ENCODE data around the gene CDKAL1. TPM values are rescaled to one million over a fixed set of nuclear protein-coding genes. Genes with fewer than 3 reads are reported as not detected.
A peak's percentile ranks its signal among the peaks of the same experiment; 100 is the strongest.

CDKAL1 gene
- total RNA-seq, 1 experiment from 2014 or later: 20.6 TPM

- DNase-seq (ENCODE audit: low spot score) (no peak), ATAC-seq (no peak)
- H3K36me3 Mint-ChIP-seq: no peaks in the 10 kb centered on the region
- H3K4me3 Mint-ChIP-seq: no peak overlapping the region
- no peak overlapping the region for H3K27ac Mint-ChIP-seq
- TF ChIP-seq ATF1 (CRISPR knock-in tag; IDR thresholded peaks at IDR 0.05) (no peak), TEAD4 (CRISPR knock-in tag; IDR thresholded peaks at IDR 0.05) (no peak)
- no peaks in the 10 kb centered on the region for H3K9me3 Mint-ChIP-seq
- H3K27me3 Mint-ChIP-seq (ENCODE audit: low read depth): no peaks in the 10 kb centered on the region
- ChIA-PET POLR2A (no interaction called here), CTCF (no interaction called here)
- H3K4me1 Mint-ChIP-seq: peaks cover 46% of the 10 kb centered on the region
These were observed 131.0 kb downstream of the CDKAL1 start for GRCh38 chr6:20665290-20665689.

DNA sequence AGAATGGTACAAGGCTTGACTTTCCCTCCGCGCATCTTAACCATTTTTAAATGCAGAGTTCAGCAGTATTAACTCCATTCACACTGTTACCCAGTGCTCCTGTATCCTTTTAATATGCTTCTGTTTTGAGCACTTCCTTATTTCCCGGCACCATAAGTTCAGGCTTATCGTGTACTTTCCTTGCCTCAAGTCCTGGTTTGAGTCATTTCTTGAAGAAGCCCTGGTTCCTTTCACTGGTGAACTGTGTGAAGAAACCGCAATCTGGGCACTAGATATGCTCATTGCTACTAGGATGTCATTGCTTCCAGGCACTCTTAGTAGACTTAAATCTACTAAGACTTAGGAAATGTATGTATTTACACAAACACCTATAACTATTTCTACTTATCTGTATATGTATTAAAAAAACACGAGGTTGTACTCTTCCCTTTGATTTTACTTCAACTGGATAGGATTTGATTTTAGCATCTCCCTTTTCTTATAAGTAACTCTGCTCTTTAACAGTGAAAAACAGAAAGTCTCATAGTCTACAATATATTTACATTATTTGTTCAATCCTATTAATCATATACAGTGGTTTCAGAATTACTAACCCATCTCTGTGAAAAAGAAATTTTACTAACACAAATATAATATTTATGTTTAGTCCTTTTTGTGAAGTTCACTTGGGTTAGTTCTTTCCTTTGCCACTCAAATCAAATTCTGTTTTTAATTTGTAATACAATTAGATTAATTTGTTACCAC lies 135.5 kb downstream of the CDKAL1 start:
- TF ChIP-seq NFE2L1 (CRISPR knock-in tag; IDR thresholded peaks at IDR 0.05): no peak
- no peak for TF ChIP-seq E2F4 (CRISPR knock-in tag; IDR thresholded peaks at IDR 0.05; ENCODE audit: borderline replicate concordance, low read depth)
- TF ChIP-seq FOXJ3 (CRISPR knock-in tag; IDR thresholded peaks at IDR 0.05; ENCODE audit: borderline replicate concordance): no peak
- ChIA-PET POLR2A (interaction anchor here (0.5 kb wide), 1 partner anchor 22 kb away, joined by 6 read pairs; no protein-coding TSS in a partner anchor), CTCF (no interaction called here)
- Mint-ChIP-seq H3K27me3 (ENCODE audit: low read depth) (no peaks in the 10 kb centered on the region), H3K36me3 (no peaks in the 10 kb centered on the region), H3K27ac (0 out of 2 replicates have a peak overlapping the region, but pooled peaks have one; percentile 24), H3K9me3 (peaks cover 6% of the 10 kb centered on the region; the same call in 1 of the 2 replicates), H3K4me1 (peaks cover 22% of the 10 kb centered on the region), H3K4me3 (no peak overlapping the region)
- DNase-seq (ENCODE audit: low spot score): no peak
- ATAC-seq: no peak

DNA sequence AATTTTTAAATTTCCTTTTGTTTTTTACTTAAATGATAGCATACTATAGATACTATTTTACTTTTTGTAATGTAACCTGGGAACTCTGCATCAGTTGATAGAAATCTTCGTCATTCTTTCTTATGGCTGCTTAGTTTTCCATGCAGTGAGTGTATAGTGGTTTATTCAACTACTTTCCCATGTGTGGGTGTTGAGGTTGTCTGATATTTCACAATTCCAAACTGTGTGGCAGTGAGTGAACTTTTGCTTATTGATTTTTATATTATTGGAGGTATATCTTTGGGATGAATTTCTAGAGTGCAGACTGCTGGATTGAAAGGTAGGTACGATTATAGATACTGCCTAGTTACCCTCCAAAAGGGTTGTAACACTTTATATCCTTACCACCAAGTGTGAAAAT lies 136.5 kb downstream of the CDKAL1 start:
- Mint-ChIP-seq H3K27ac (no peak overlapping the region), H3K4me3 (no peak overlapping the region), H3K4me1 (peaks cover 22% of the 10 kb centered on the region), H3K36me3 (no peaks in the 10 kb centered on the region), H3K9me3 (peaks cover 6% of the 10 kb centered on the region; the same call in 1 of the 2 replicates), H3K27me3 (ENCODE audit: low read depth) (no peaks in the 10 kb centered on the region)
- ATAC-seq: no peak
- no peak for TF ChIP-seq CBFB (CRISPR knock-in tag; IDR thresholded peaks at IDR 0.05; ENCODE audit: low read depth)
- ChIA-PET CTCF (no interaction called here), POLR2A (no interaction called here)
- no peak for DNase-seq (ENCODE audit: low spot score)

DNA sequence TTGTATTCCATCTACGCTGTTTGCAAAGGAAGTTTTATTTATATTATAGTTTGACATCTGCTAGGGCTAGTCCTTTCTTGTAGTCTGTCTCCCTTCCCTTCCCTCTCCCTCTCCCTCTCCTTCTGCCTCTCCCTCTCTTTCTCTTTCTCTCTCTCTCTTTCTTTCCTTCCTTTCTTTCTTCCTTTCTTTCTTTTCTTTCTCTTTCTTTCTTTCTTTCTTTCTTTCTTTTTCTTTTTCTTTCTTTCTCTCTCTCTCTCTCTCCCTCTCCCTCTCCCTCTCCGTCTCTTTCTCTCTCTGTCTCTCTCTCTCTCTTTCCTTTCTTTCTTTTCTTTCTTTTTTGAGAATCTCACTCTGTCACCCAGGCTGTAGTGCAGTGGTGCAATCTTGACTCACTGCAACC lies 137.8 kb downstream of the CDKAL1 start:
- Mint-ChIP-seq H3K9me3 (peaks cover 6% of the 10 kb centered on the region; the same call in 1 of the 2 replicates), H3K27ac (no peak overlapping the region), H3K4me1 (peaks cover 20% of the 10 kb centered on the region), H3K27me3 (ENCODE audit: low read depth) (no peaks in the 10 kb centered on the region), H3K4me3 (no peak overlapping the region), H3K36me3 (no peaks in the 10 kb centered on the region)
- TF ChIP-seq E2F5 (CRISPR knock-in tag; IDR thresholded peaks at IDR 0.05) (no peak), CREB1 (CRISPR knock-in tag; IDR thresholded peaks at IDR 0.05) (no peak), JUN (CRISPR knock-in tag; IDR thresholded peaks at IDR 0.05) (no peak), USF1 (CRISPR knock-in tag; IDR thresholded peaks at IDR 0.05) (no peak), HMGA2 (CRISPR knock-in tag; IDR thresholded peaks at IDR 0.05) (no peak), NR3C1 (CRISPR knock-in tag; conservative IDR thresholded peaks at IDR 0.05; ENCODE audit: low read depth) (no peak), KAT7 (CRISPR knock-in tag; IDR thresholded peaks at IDR 0.05; ENCODE audit: borderline replicate concordance) (no peak), SOX15 (CRISPR knock-in tag; IDR thresholded peaks at IDR 0.05) (no peak), NR2C2 (CRISPR knock-in tag; IDR thresholded peaks at IDR 0.05) (no peak), EMX1 (CRISPR knock-in tag; IDR thresholded peaks at IDR 0.05) (no peak), SMAD3 (CRISPR knock-in tag; IDR thresholded peaks at IDR 0.05; ENCODE audit: borderline replicate concordance) (no peak), NFATC4 (CRISPR knock-in tag; IDR thresholded peaks at IDR 0.05) (no peak)
- TF ChIP-seq, protein P1, sequence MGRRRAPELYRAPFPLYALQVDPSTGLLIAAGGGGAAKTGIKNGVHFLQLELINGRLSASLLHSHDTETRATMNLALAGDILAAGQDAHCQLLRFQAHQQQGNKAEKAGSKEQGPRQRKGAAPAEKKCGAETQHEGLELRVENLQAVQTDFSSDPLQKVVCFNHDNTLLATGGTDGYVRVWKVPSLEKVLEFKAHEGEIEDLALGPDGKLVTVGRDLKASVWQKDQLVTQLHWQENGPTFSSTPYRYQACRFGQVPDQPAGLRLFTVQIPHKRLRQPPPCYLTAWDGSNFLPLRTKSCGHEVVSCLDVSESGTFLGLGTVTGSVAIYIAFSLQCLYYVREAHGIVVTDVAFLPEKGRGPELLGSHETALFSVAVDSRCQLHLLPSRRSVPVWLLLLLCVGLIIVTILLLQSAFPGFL (CRISPR knock-in tag; IDR thresholded peaks at IDR 0.05; ENCODE audit: borderline replicate concordance): no peak
- TF ChIP-seq, protein P2, sequence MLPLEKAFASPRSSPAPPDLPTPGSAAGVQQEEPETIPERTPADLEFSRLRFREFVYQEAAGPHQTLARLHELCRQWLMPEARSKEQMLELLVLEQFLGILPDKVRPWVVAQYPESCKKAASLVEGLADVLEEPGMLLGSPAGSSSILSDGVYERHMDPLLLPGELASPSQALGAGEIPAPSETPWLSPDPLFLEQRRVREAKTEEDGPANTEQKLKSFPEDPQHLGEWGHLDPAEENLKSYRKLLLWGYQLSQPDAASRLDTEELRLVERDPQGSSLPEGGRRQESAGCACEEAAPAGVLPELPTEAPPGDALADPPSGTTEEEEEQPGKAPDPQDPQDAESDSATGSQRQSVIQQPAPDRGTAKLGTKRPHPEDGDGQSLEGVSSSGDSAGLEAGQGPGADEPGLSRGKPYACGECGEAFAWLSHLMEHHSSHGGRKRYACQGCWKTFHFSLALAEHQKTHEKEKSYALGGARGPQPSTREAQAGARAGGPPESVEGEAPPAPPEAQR (CRISPR knock-in tag; IDR thresholded peaks at IDR 0.05): no peak
- ChIA-PET POLR2A (no interaction called here), CTCF (no interaction called here)
- no peak for DNase-seq (ENCODE audit: low spot score)
- ATAC-seq: no peak
